Neuronal stem cell (in vitro differentiated cells): ENCODE results near the gene EBF4.

Experiments
- DNase-seq: peaks from one replicate; pipeline ENCODE4 v3.0.0-alpha.2; 2013; ENCODE audit warnings: low spot score
- H2AFZ ChIP-seq: one replicate; pipeline ENCODE4 v1.6.1; 2013; ENCODE audit warnings: mild to moderate bottlenecking, low read length, inconsistent platforms
- H2AK5ac ChIP-seq: 2 replicates; pipeline ENCODE4 v1.6.1; 2013; ENCODE audit warnings: low read depth, mild to moderate bottlenecking, inconsistent platforms, low read length, moderate library complexity, mixed read lengths
- H2BK120ac ChIP-seq: 2 replicates; pipeline ENCODE4 v1.6.1; 2013; ENCODE audit warnings: low read depth, mild to moderate bottlenecking, inconsistent platforms, low read length, moderate library complexity, mixed read lengths
- H2BK12ac ChIP-seq: one replicate; pipeline ENCODE4 v1.6.1; 2013; ENCODE audit warnings: low read length, inconsistent platforms
- H2BK15ac ChIP-seq: 2 replicates; pipeline ENCODE4 v1.6.1; 2013; ENCODE audit warnings: mild to moderate bottlenecking, low read length, inconsistent platforms, mixed read lengths
- H2BK5ac ChIP-seq: one replicate; pipeline ENCODE4 v1.6.1; 2013; ENCODE audit warnings: inconsistent platforms, mild to moderate bottlenecking, low read length, moderate library complexity
- H3K14ac ChIP-seq: one replicate; pipeline ENCODE4 v1.6.1; 2013; ENCODE audit warnings: low read length, inconsistent platforms
- H3K18ac ChIP-seq: 2 replicates; pipeline ENCODE4 v1.6.1; 2013; ENCODE audit warnings: low read length, inconsistent platforms
- H3K23ac ChIP-seq: 2 replicates; pipeline ENCODE4 v1.6.1; 2013; ENCODE audit warnings: low read depth, mild to moderate bottlenecking, mixed read lengths, low read length, inconsistent platforms; ENCODE audit not compliant: poor library complexity
- H3K27ac ChIP-seq: replicated peaks from 3 replicates; pipeline ENCODE4 v1.5.1; 2013; ENCODE audit warnings: low read length, inconsistent platforms
- H3K27me3 ChIP-seq, 3 experiments: 2 replicates each; pipeline ENCODE4 v1.6.1; 2013; ENCODE audit warnings: low read length in 3 of 3, mild to moderate bottlenecking in 2 of 3, inconsistent platforms in 1 of 3, low read depth in 1 of 3, mixed read lengths in 1 of 3, moderate library complexity in 1 of 3; ENCODE audit not compliant: control insufficient read depth in 3 of 3, insufficient read depth in 3 of 3
- H3K36me3 ChIP-seq, 2 donors: replicated peaks in 1 of 2; 2 replicates each; pipeline ENCODE4 v1.6.1; 2013; ENCODE audit warnings: low read length in 2 of 2; ENCODE audit not compliant: control insufficient read depth in 2 of 2, insufficient read depth in 2 of 2
- H3K4ac ChIP-seq: 2 replicates; pipeline ENCODE4 v1.6.1; 2013; ENCODE audit warnings: inconsistent platforms, mild to moderate bottlenecking, low read length, moderate library complexity
- H3K4me1 ChIP-seq, 2 donors: 1 replicate in 1 of 2; 2 replicates in 1 of 2; pipeline ENCODE4 v1.6.1; 2013; ENCODE audit warnings: low read length in 2 of 2, low read depth in 1 of 2; ENCODE audit not compliant: control insufficient read depth in 2 of 2, insufficient read depth in 1 of 2
- H3K4me2 ChIP-seq: one replicate; pipeline ENCODE4 v1.6.1; 2013; ENCODE audit warnings: mild to moderate bottlenecking, low read length, inconsistent platforms; ENCODE audit not compliant: insufficient read depth, poor library complexity, severe bottlenecking
- H3K4me3 ChIP-seq, 2 donors: 2 replicates each; pipeline ENCODE4 v1.5.1; 2013; ENCODE audit warnings: low read length in 2 of 2, mild to moderate bottlenecking in 2 of 2, inconsistent platforms in 1 of 2, moderate library complexity in 1 of 2
- H3K79me1 ChIP-seq: one replicate; pipeline ENCODE4 v1.6.1; 2013; ENCODE audit warnings: low read depth, mild to moderate bottlenecking, inconsistent platforms, low read length, moderate library complexity
- H3K9ac ChIP-seq: one replicate; pipeline ENCODE4 v1.6.1; 2013; ENCODE audit warnings: mild to moderate bottlenecking, low read depth, low read length, inconsistent platforms; ENCODE audit not compliant: poor library complexity
- H3K9me3 ChIP-seq, 2 donors: replicated peaks in 1 of 2; 2 replicates each; pipeline versions ENCODE3 to v1.6.1; 2013; ENCODE audit warnings: low read length in 2 of 2, mild to moderate bottlenecking in 2 of 2, inconsistent platforms in 1 of 2, low read depth in 1 of 2, mixed read lengths in 1 of 2, moderate library complexity in 1 of 2; ENCODE audit not compliant: control insufficient read depth in 2 of 2, insufficient read depth in 1 of 2
- H4K8ac ChIP-seq: one replicate; pipeline ENCODE4 v1.6.1; 2013; ENCODE audit warnings: low read depth, mild to moderate bottlenecking, inconsistent platforms, low read length, moderate library complexity
- H4K91ac ChIP-seq: one replicate; pipeline ENCODE4 v1.6.1; 2013; ENCODE audit warnings: low read length, low read depth, mild to moderate bottlenecking, inconsistent platforms; ENCODE audit not compliant: poor library complexity
- WGBS, 2 donors: extraction: QIAGEN DNeasy Blood & Tissue Kit; methylation state at CpG; one replicate each; pipeline ENCODE4 v1.1.7; 2013; ENCODE audit warnings: missing lambda C conversion rate in 2 of 2, mixed read lengths in 1 of 2; ENCODE audit not compliant: insufficient read length in 2 of 2, insufficient replicate concordance in 1 of 2; ENCODE audit errors: extremely low coverage in 2 of 2; 5-methylcytosine and 5-hydroxymethylcytosine counted together

Gene EBF4

DNA sequence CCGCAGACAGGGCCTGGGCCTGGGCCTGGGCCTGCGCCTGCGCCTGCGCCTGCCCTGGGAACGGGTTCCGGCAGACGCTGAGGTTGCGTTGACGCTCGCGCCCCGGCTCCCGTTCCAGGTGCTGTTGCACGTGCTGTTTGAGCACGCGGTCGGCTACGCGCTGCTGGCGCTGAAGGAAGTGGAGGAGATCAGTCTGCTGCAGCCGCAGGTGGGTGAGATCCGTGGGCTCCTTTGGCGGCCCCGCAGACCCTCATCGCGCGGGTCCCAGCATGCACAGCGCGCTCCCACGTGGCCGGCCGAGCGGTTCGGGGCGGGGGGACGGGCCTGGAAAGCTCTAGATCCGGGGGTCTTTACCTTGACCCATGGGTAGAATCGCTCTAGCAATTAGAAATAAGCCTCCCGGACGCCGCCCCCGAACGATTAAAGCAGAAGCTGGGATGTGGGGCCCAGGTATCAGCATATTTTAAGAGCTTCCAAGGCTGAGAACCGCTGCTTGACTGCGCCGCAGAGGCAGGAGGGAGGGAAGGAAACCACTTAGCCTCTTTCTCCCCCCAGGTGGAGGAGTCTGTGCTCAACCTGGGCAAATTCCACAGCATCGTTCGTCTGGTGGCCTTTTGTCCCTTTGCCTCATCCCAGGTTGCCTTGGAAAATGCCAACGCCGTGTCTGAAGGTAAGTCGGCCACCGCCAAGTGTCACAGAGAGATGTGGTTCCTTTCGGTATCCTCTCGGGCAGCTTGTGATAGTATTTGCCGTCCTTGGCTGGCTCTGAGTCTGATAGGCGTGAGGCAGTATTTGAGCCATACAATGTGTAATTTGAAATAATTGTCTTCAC is 39.6 kb upstream of the EBF4 start:
- no peaks in the 10 kb centered on the region for H3K27me3 ChIP-seq
- peak overlapping the region; percentile 99 for H3K18ac ChIP-seq
- no peak overlapping the region for H2BK12ac ChIP-seq
- peak overlapping the region; percentile 92 for H3K23ac ChIP-seq
- H3K14ac ChIP-seq: peak overlapping the region; percentile 95
- peak overlapping the region; percentile 53 for H3K27ac ChIP-seq
- peak overlapping the region; percentile 19 for H4K8ac ChIP-seq
- H2BK120ac ChIP-seq: peak overlapping the region; percentile 98
- no peaks in the 10 kb centered on the region for H3K9me3 ChIP-seq
- peak overlapping the region; percentile 95 for H2AFZ ChIP-seq
- peaks cover 7 to 17% of the 10 kb centered on the region in 2 donors for H3K4me1 ChIP-seq
- peaks cover 12% of the 10 kb centered on the region for H3K79me1 ChIP-seq
- H3K9ac ChIP-seq: peak overlapping the region; percentile 99
- WGBS, 2 donors: no CpG with 5 or more reads among the region's 56 CpGs
- H3K4me3 ChIP-seq: peak overlapping the region; percentile 93 to 99
- peak overlapping the region; percentile 86 for H4K91ac ChIP-seq
- H3K4me2 ChIP-seq: peak overlapping the region; percentile 84
- no peak overlapping the region for H2BK15ac ChIP-seq
- peak overlapping the region; percentile 76 for H3K4ac ChIP-seq
- H2AK5ac ChIP-seq: peak overlapping the region; percentile 92
- no peak for DNase-seq
- H2BK5ac ChIP-seq: peak overlapping the region; percentile 93
- H3K36me3 ChIP-seq: peaks cover 40 to 49% of the 10 kb centered on the region in 2 donors

DNA sequence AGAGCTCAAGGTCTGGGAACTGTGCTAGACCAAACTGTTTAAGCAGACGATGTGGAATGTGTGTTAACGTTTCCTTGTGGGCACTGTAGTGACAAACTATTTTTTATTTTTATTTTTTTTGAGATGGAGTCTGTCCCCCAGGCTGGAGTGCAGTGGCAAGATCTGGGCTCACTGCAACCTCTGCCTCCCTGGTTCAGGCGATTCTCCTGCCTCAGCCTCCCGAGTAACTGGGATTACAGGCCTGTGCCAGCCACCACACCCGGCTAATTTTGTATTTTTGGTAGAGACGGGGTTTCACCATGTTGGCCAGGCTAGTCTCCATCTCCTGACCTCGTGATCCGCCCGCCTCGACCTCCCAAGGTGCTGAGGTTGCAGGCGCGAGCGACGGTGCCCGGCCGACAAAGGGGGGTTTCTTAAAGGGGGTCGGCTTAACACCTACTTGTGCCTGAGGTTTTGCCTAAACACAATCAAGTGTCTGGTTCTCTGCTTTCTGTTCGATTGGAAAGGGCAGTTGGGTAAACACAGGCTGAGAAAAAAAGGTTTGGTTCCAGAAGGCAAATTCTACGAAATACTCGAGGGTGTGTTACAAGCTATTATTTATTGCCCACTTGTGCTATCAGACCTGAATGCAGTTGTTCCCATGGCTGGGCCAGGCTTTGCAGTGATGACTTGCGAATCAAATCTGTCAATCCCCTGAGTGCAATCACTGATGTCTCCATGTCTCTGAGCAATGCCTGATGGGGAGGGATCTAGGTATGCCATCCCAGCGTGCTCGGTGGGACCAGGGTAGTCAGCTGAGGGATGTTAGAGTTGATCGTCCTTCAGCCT is 38.8 kb upstream of the EBF4 start:
- Histone ChIP-seq H3K14ac (no peak overlapping the region), H3K23ac (no peak overlapping the region), H2AFZ (no peak overlapping the region), H3K18ac (no peak overlapping the region), H3K9me3 (no peaks in the 10 kb centered on the region), H3K79me1 (peaks cover 12% of the 10 kb centered on the region), H4K8ac (no peak overlapping the region), H3K27me3 (no peaks in the 10 kb centered on the region), H2BK120ac (no peak overlapping the region), H4K91ac (no peak overlapping the region), H3K27ac (no peak overlapping the region), H2BK12ac (no peak overlapping the region), H3K36me3 (peaks cover 45 to 58% of the 10 kb centered on the region in 2 donors), H2BK5ac (peak overlapping the region; percentile 30), H3K4me3 (peak overlapping the region; percentile 93 to 99), H2BK15ac (no peak overlapping the region), H3K4me1 (peaks cover 7 to 17% of the 10 kb centered on the region in 2 donors), H3K4ac (no peak overlapping the region), H2AK5ac (no peak overlapping the region), H3K4me2 (peak overlapping the region; percentile 84), H3K9ac (no peak overlapping the region)
- DNase-seq: no peak
- WGBS, 2 donors: no CpG with 5 or more reads among the region's 24 CpGs

DNA sequence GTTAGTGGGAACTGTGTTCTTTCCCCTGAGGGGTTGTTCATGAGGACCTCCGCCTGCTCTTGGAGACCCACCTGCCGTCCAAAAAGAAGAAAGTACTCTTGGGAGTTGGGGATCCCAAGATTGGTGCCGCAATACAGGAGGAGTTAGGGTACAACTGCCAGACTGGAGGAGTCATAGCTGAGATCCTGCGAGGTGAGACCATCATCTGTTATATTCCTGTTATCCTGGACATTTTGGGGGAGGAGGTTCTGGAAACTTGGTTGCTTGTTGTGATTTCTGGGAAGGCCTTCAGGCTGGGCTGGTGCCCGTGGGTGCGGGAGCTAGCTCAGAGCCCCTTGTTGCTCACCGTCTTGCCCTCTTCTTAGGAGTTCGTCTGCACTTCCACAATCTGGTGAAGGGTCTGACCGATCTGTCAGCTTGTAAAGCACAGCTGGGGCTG is 38.2 kb upstream of the EBF4 start:
- Histone ChIP-seq H3K4me2 (no peak overlapping the region), H3K36me3 (peaks cover 49 to 64% of the 10 kb centered on the region in 2 donors), H3K23ac (no peak overlapping the region), H3K27ac (no peak overlapping the region), H2AFZ (no peak overlapping the region), H2BK5ac (peak overlapping the region; percentile 30), H2BK12ac (no peak overlapping the region), H2BK15ac (no peak overlapping the region), H3K9ac (no peak overlapping the region), H4K8ac (no peak overlapping the region), H3K4ac (no peak overlapping the region), H2AK5ac (no peak overlapping the region), H4K91ac (no peak overlapping the region), H3K9me3 (no peaks in the 10 kb centered on the region), H3K4me1 (peaks cover 7 to 17% of the 10 kb centered on the region in 2 donors), H3K18ac (no peak overlapping the region), H3K27me3 (no peaks in the 10 kb centered on the region), H3K14ac (peak overlapping the region; percentile 11), H3K4me3 (peak overlapping the region; percentile 0 to 99), H2BK120ac (no peak overlapping the region), H3K79me1 (peaks cover 12% of the 10 kb centered on the region)
- DNase-seq: no peak
- no CpG with 5 or more reads among the region's 9 CpGs for WGBS, 2 donors

DNA sequence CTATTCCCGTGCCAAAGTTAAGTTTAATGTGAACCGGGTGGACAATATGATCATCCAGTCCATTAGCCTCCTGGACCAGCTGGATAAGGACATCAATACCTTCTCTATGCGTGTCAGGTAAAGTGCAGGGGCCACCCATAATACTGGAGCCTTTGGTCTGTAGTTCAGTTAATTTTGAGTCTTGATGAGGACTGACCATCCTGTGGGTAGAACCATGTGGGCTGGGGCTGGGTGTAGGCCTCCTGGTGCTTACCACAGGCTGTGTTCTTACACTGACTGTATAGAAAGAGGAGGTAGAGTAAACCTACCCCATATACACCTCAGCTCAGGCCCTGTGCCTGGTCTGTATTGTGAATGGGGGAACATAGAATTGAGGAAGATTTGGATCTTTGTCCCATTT is 37.7 kb upstream of the EBF4 start:
- Histone ChIP-seq H3K4me2 (no peak overlapping the region), H3K4ac (no peak overlapping the region), H3K36me3 (peaks cover 53 to 68% of the 10 kb centered on the region in 2 donors), H4K8ac (no peak overlapping the region), H2AFZ (no peak overlapping the region), H2BK120ac (no peak overlapping the region), H3K27me3 (no peaks in the 10 kb centered on the region), H3K23ac (no peak overlapping the region), H4K91ac (no peak overlapping the region), H2BK12ac (no peak overlapping the region), H3K4me3 (no peak overlapping the region), H3K9ac (no peak overlapping the region), H3K9me3 (no peaks in the 10 kb centered on the region), H3K79me1 (peaks cover 12% of the 10 kb centered on the region), H3K14ac (no peak overlapping the region), H2BK5ac (no peak overlapping the region), H2BK15ac (no peak overlapping the region), H3K4me1 (peaks cover 7 to 17% of the 10 kb centered on the region in 2 donors), H3K27ac (no peak overlapping the region), H3K18ac (no peak overlapping the region), H2AK5ac (no peak overlapping the region)
- WGBS, 2 donors: no CpG with 5 or more reads among the region's 3 CpGs
- DNase-seq: no peak
